ENCODE results near the gene ADH7. TPM values are rescaled to one million over a fixed set of nuclear protein-coding genes. Genes with fewer than 3 reads are reported as not detected.

Gene ADH7
- polyA plus RNA-seq (2013, experiment 1 of 2) = not detected
- polyA plus RNA-seq (2013, experiment 2 of 2) = not detected

GRCh38 chr4:99435154-99435553, at the start of gene ADH7:
TSS of gene ADH7 (minus strand) at chr4:99435342. CDS start at chr4:99435233, 109 bp downstream.
- no CpG with 5 or more reads among the region's 1 CpG for WGBS, 2 donors (ENCODE audit: extremely low coverage in 2 of 2, insufficient read length in 2 of 2, insufficient replicate concordance in 1 of 2)
- no peak within 1 kb of the TSS for H3K4ac ChIP-seq (ENCODE audit: low read length)
- H4K91ac ChIP-seq (ENCODE audit: low read depth, low read length, poor library complexity) = no peak within 1 kb of the TSS
- no peak within 1 kb of the TSS for H3K27ac ChIP-seq (replicated peaks; ENCODE audit: low read length)
- H2BK12ac ChIP-seq (ENCODE audit: low read length) = no peak within 1 kb of the TSS
- no peak within 1 kb of the TSS for H2BK5ac ChIP-seq (ENCODE audit: low read length)
- H3K18ac ChIP-seq (ENCODE audit: low read length) = no peak within 1 kb of the TSS
- no peaks in the 10 kb centered on the region for H3K4me1 ChIP-seq (ENCODE audit: control insufficient read depth in 2 of 2, insufficient read depth in 1 of 2, low read depth in 1 of 2, low read length in 2 of 2)
- H3K9me3 ChIP-seq (replicated peaks in 1 of 2; ENCODE audit: control insufficient read depth in 2 of 2, insufficient read depth in 1 of 2, low read depth in 1 of 2, low read length in 2 of 2) = no peaks in the 10 kb centered on the region
- no peak within 1 kb of the TSS for H3K23ac ChIP-seq (ENCODE audit: low read depth, low read length, poor library complexity)
- DNase-seq (ENCODE audit: low spot score) = no peak
- H3K14ac ChIP-seq (ENCODE audit: low read length) = no peak within 1 kb of the TSS
- H2BK15ac ChIP-seq (ENCODE audit: low read length) = no peak within 1 kb of the TSS
- H3K79me1 ChIP-seq (ENCODE audit: low read depth, low read length) = no peaks in the 10 kb centered on the region
- H3K27me3 ChIP-seq (ENCODE audit: control insufficient read depth in 3 of 3, insufficient read depth in 3 of 3, low read depth in 1 of 3, low read length in 3 of 3) = no peaks in the 10 kb centered on the region
- no peak within 1 kb of the TSS for H2AFZ ChIP-seq (ENCODE audit: low read length)
- H3K4me2 ChIP-seq (ENCODE audit: insufficient read depth, low read length, poor library complexity, severe bottlenecking) = no peak within 1 kb of the TSS
- H3K4me3 ChIP-seq (ENCODE audit: low read length in 2 of 2) = no peak within 1 kb of the TSS
- H3K9ac ChIP-seq (ENCODE audit: low read depth, low read length, poor library complexity) = no peak within 1 kb of the TSS
- H4K8ac ChIP-seq (ENCODE audit: low read depth, low read length) = no peak within 1 kb of the TSS
- H2AK5ac ChIP-seq (ENCODE audit: low read depth, low read length) = no peak within 1 kb of the TSS
- H3K36me3 ChIP-seq (replicated peaks in 1 of 2; ENCODE audit: control insufficient read depth in 2 of 2, insufficient read depth in 2 of 2, low read length in 2 of 2) = no peaks in the 10 kb centered on the region
- H2BK120ac ChIP-seq (ENCODE audit: low read depth, low read length) = no peak within 1 kb of the TSS

GRCh38 chr4:99483636-99484035, 48.5 kb upstream of the ADH7 start:
- no peak overlapping the region for H4K91ac ChIP-seq (ENCODE audit: low read depth, low read length, poor library complexity)

GRCh38 chr4:99473131-99473530, 38.0 kb upstream of the ADH7 start:
- H3K18ac ChIP-seq (ENCODE audit: low read length) = no peak overlapping the region
- H3K27me3 ChIP-seq (ENCODE audit: control insufficient read depth in 3 of 3, insufficient read depth in 3 of 3, low read depth in 1 of 3, low read length in 3 of 3) = no peaks in the 10 kb centered on the region
- H3K14ac ChIP-seq (ENCODE audit: low read length) = no peak overlapping the region
- H3K23ac ChIP-seq (ENCODE audit: low read depth, low read length, poor library complexity) = no peak overlapping the region
- peaks cover 0 to 6% of the 10 kb centered on the region in 2 donors for H3K4me1 ChIP-seq (ENCODE audit: control insufficient read depth in 2 of 2, insufficient read depth in 1 of 2, low read depth in 1 of 2, low read length in 2 of 2)
- H2BK120ac ChIP-seq (ENCODE audit: low read depth, low read length) = no peak overlapping the region
- no peaks in the 10 kb centered on the region for H3K79me1 ChIP-seq (ENCODE audit: low read depth, low read length)
- H2AFZ ChIP-seq (ENCODE audit: low read length) = no peak overlapping the region
- H3K27ac ChIP-seq (replicated peaks; ENCODE audit: low read length) = no peak overlapping the region
- no peaks in the 10 kb centered on the region for H3K9me3 ChIP-seq (replicated peaks in 1 of 2; ENCODE audit: control insufficient read depth in 2 of 2, insufficient read depth in 1 of 2, low read depth in 1 of 2, low read length in 2 of 2)
- no peak for DNase-seq (ENCODE audit: low spot score)
- H2BK12ac ChIP-seq (ENCODE audit: low read length) = no peak overlapping the region
- H4K8ac ChIP-seq (ENCODE audit: low read depth, low read length) = no peak overlapping the region
- H3K4ac ChIP-seq (ENCODE audit: low read length) = no peak overlapping the region
- no peaks in the 10 kb centered on the region for H3K36me3 ChIP-seq (replicated peaks in 1 of 2; ENCODE audit: control insufficient read depth in 2 of 2, insufficient read depth in 2 of 2, low read length in 2 of 2)
- no peak overlapping the region for H2BK15ac ChIP-seq (ENCODE audit: low read length)
- no peak overlapping the region for H3K9ac ChIP-seq (ENCODE audit: low read depth, low read length, poor library complexity)
- H2BK5ac ChIP-seq (ENCODE audit: low read length) = no peak overlapping the region
- WGBS, 2 donors (ENCODE audit: extremely low coverage in 2 of 2, insufficient read length in 2 of 2, insufficient replicate concordance in 1 of 2) = no CpG with 5 or more reads among the region's 1 CpG
- no peak overlapping the region for H3K4me3 ChIP-seq (ENCODE audit: low read length in 2 of 2)
- H4K91ac ChIP-seq (ENCODE audit: low read depth, low read length, poor library complexity) = no peak overlapping the region
- H2AK5ac ChIP-seq (ENCODE audit: low read depth, low read length) = no peak overlapping the region
- H3K4me2 ChIP-seq (ENCODE audit: insufficient read depth, low read length, poor library complexity, severe bottlenecking) = no peak overlapping the region

More at GRCh38 chr4:99483636-99484035, 48.5 kb upstream of the ADH7 start:
- Histone ChIP-seq H3K79me1 (ENCODE audit: low read depth, low read length) (no peaks in the 10 kb centered on the region), H3K4me1 (ENCODE audit: control insufficient read depth in 2 of 2, insufficient read depth in 1 of 2, low read depth in 1 of 2, low read length in 2 of 2) (no peaks in the 10 kb centered on the region), H3K4me2 (ENCODE audit: insufficient read depth, low read length, poor library complexity, severe bottlenecking) (no peak overlapping the region), H4K8ac (ENCODE audit: low read depth, low read length) (no peak overlapping the region), H3K4ac (ENCODE audit: low read length) (no peak overlapping the region), H3K18ac (ENCODE audit: low read length) (no peak overlapping the region), H2AK5ac (ENCODE audit: low read depth, low read length) (no peak overlapping the region), H2BK12ac (ENCODE audit: low read length) (no peak overlapping the region), H3K36me3 (replicated peaks in 1 of 2; ENCODE audit: control insufficient read depth in 2 of 2, insufficient read depth in 2 of 2, low read length in 2 of 2) (no peaks in the 10 kb centered on the region), H3K14ac (ENCODE audit: low read length) (no peak overlapping the region), H3K27ac (replicated peaks; ENCODE audit: low read length) (no peak overlapping the region), H3K9ac (ENCODE audit: low read depth, low read length, poor library complexity) (no peak overlapping the region), H2BK15ac (ENCODE audit: low read length) (no peak overlapping the region), H3K27me3 (ENCODE audit: control insufficient read depth in 3 of 3, insufficient read depth in 3 of 3, low read depth in 1 of 3, low read length in 3 of 3) (no peaks in the 10 kb centered on the region), H3K23ac (ENCODE audit: low read depth, low read length, poor library complexity) (no peak overlapping the region), H3K4me3 (ENCODE audit: low read length in 2 of 2) (no peak overlapping the region), H2AFZ (ENCODE audit: low read length) (no peak overlapping the region), H2BK120ac (ENCODE audit: low read depth, low read length) (no peak overlapping the region), H3K9me3 (replicated peaks in 1 of 2; ENCODE audit: control insufficient read depth in 2 of 2, insufficient read depth in 1 of 2, low read depth in 1 of 2, low read length in 2 of 2) (peaks cover 15 to 19% of the 10 kb centered on the region in 2 donors), H2BK5ac (ENCODE audit: low read length) (no peak overlapping the region)
- no CpG with 5 or more reads among the region's 1 CpG for WGBS, 2 donors (ENCODE audit: extremely low coverage in 2 of 2, insufficient read length in 2 of 2, insufficient replicate concordance in 1 of 2)
- DNase-seq (ENCODE audit: low spot score) = no peak

GRCh38 chr4:99471896-99472295, 36.8 kb upstream of the ADH7 start:
- Histone ChIP-seq H3K4ac (ENCODE audit: low read length) (no peak overlapping the region), H2BK12ac (ENCODE audit: low read length) (no peak overlapping the region), H3K36me3 (replicated peaks in 1 of 2; ENCODE audit: control insufficient read depth in 2 of 2, insufficient read depth in 2 of 2, low read length in 2 of 2) (no peaks in the 10 kb centered on the region), H3K14ac (ENCODE audit: low read length) (no peak overlapping the region), H4K91ac (ENCODE audit: low read depth, low read length, poor library complexity) (no peak overlapping the region), H3K27me3 (ENCODE audit: control insufficient read depth in 3 of 3, insufficient read depth in 3 of 3, low read depth in 1 of 3, low read length in 3 of 3) (no peaks in the 10 kb centered on the region), H3K4me3 (ENCODE audit: low read length in 2 of 2) (no peak overlapping the region), H3K4me1 (ENCODE audit: control insufficient read depth in 2 of 2, insufficient read depth in 1 of 2, low read depth in 1 of 2, low read length in 2 of 2) (peaks cover 0 to 15% of the 10 kb centered on the region in 2 donors), H3K18ac (ENCODE audit: low read length) (no peak overlapping the region), H3K9me3 (replicated peaks in 1 of 2; ENCODE audit: control insufficient read depth in 2 of 2, insufficient read depth in 1 of 2, low read depth in 1 of 2, low read length in 2 of 2) (no peaks in the 10 kb centered on the region), H2BK5ac (ENCODE audit: low read length) (no peak overlapping the region), H3K4me2 (ENCODE audit: insufficient read depth, low read length, poor library complexity, severe bottlenecking) (no peak overlapping the region), H4K8ac (ENCODE audit: low read depth, low read length) (no peak overlapping the region), H2AK5ac (ENCODE audit: low read depth, low read length) (no peak overlapping the region), H2AFZ (ENCODE audit: low read length) (no peak overlapping the region), H2BK120ac (ENCODE audit: low read depth, low read length) (no peak overlapping the region), H3K23ac (ENCODE audit: low read depth, low read length, poor library complexity) (no peak overlapping the region), H2BK15ac (ENCODE audit: low read length) (no peak overlapping the region), H3K9ac (ENCODE audit: low read depth, low read length, poor library complexity) (no peak overlapping the region), H3K27ac (replicated peaks; ENCODE audit: low read length) (no peak overlapping the region), H3K79me1 (ENCODE audit: low read depth, low read length) (no peaks in the 10 kb centered on the region)
- DNase-seq (ENCODE audit: low spot score) = no peak
- no CpG with 5 or more reads among the region's 1 CpG for WGBS, 2 donors (ENCODE audit: extremely low coverage in 2 of 2, insufficient read length in 2 of 2, insufficient replicate concordance in 1 of 2)
